HG03439 (cell line): ENCODE results near the gene AP5M1.
"Not testable (repeated sequence)": the region's sequence is repeated elsewhere in the genome, so short reads cannot be mapped to it uniquely, and the experiment has no call there.

ENCODE experiments used
- ATAC-seq: cut with Tn5 transposase; IDR thresholded peaks from one replicate; pipeline ENCODE4 v1.9.1; 2021; ENCODE audit warnings: mild to moderate bottlenecking, moderate library complexity; ENCODE audit not compliant: unreplicated experiment

AP5M1 gene

DNA sequence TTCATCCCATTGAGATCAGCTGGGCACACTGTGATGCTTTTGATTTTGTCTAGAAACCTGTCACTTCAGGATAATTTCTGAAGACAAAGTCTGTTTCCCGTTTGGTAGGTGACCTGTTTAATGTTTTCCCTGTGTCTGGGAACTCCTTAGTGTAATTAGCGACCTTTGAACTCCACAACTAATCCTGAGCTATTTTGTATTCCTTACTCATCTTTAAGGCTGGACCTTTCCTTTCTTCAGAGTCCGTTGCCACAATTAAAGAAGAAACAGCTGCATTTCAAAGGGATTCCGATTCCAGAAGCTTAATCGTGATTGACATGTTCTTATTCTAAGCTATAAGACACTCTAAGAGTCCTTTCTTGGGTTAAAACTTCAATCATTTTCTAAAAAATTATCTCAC is 22.0 kb downstream of the AP5M1 start:
- ATAC-seq: no peak

- ATAC-seq: no peak
These were observed 23.2 kb downstream of the AP5M1 start for GRCh38 chr14:57291692-57292647.

- no peak for ATAC-seq
These were observed 25.4 kb downstream of the AP5M1 start for GRCh38 chr14:57293866-57294837.

DNA sequence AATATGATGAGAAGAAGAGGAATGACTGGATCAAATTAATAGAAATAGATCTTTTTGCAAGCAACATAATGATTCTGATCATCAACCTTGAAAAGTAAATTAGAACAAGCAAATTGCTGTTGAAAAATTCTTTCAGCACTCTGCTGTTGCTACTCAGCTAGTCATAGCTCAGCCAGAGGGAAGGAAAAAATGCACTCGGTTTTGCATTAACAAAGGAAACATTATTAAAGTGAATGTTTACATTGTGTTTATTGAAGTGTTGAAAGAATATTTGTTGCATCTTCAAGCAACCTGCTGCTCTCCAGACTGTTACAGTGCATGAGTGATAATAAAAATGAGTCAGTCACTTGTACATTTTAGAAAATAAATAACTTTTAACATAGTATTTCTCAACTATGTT is 26.5 kb downstream of the AP5M1 start:
- ATAC-seq: no peak

DNA sequence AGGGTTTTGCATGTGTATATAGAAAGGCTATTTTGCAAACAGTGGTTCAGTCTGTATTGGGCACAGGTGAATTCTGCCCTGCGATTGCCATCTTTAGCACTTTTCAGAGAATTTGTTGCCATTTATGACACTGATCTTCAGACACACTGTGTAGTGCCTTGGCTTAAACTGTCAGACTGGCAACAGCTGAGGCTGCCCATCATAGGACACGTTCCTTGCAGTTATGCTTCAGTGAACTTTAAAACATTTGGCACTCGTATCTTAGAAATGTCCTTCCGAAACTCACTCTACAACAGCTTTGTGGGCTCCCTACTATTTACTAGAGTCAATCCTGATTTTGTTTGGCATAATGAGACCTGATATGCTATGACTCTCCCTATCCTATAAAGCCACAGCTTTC is 29.1 kb downstream of the AP5M1 start:
- no peak for ATAC-seq

DNA sequence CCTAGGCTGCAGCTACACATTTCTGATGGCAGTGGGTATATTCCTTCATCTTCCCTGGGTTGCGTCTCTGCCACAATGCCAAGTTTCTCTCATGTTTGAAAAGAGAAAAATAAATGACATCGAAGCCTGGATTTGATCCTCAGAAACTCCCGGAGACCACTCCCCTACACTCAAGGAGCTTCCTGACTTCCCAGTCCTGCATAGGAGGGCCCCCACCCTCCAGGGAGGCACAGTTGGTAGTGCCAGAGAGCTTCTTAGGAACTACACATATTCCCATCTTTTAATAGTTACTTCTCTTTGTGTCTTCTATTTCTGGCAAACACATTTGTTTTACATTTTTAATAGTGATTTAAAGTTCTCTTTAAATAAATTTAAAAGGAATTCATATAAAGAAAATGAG is 30.7 kb downstream of the AP5M1 start:
- ATAC-seq: no peak

DNA sequence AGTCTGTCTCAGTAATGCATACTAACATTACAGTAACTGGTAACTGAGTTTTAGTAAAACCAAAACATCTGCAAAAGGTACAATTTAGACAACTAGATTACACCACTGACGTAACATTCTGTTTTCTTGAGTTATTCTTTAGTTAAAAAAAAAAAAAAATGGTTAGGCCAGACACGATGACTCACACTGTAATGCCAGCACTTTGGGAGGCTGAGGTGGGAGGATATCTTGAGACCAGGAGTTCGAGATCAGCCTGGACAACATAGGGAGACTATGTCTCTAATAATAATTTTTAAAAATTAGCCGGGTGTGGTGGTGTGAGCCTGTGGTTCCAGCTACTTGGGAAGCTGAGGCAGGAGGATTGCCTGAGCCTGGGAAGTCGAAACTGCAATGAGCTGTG is 34.1 kb downstream of the AP5M1 start:
- no peak for ATAC-seq

DNA sequence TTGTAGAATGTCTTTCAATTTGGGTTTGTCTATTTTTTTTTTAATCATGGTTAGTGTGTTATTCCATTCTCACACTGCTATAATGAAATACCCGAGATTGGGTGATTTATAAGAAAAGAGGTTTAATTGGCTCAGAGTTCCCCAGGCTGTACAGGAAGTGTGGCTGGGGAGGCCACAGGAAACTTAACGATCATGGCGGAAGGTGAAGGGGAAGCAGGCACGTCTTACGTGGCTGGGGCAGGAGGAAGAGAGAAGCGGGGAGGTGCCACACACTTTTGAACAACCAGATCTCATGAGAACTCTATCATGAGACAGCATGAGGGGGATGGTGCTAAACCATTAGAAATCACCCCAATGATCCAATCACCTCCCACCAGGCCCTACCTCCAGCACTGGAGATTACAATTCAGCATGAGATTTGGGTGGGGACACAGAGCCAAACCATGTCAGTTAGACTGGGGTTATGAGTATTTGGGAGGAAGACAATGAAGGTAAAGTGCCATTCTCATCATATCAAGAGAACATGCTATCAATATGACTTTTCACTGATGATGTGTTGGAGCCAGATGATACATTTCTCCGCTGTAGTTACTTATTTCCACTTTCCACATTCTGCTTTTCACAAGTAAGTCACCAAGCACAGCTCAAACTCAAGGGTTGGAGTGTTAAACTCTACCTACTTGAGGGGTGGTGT is 45.8 kb downstream of the AP5M1 start:
- no peak for ATAC-seq

- ATAC-seq: no peak
These were observed 48.6 kb downstream of the AP5M1 start for GRCh38 chr14:57317248-57317833.

DNA sequence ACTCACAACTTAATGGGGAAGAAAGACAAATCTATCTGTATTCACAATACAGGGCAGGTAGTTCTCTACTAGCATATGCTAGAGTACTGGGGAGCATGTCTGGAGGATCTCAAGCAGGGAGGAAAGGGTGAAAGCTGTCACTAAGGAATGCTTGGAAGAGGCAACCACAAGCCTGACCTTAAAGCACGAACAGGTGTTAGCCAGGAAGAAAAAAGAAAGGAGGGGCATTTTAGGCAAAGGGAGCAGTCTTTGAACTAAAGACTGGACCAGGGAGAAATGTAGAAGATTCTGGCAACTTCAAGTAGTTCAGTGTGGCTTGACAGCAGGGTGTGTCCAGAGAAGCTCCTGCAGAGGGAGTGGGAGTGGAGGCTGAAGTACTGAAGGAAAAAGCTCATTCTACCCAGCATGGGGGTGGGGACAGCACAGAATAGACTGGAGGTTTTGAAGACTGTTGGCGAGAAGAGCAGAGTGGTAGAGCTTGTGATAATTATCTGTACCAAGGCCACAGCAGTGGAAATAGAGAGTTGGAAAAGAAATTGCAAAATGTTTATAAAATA is 50.9 kb downstream of the AP5M1 start:
- no peak for ATAC-seq

- ATAC-seq: no peak
These were observed 55.0 kb downstream of the AP5M1 start for GRCh38 chr14:57323721-57324120.

DNA sequence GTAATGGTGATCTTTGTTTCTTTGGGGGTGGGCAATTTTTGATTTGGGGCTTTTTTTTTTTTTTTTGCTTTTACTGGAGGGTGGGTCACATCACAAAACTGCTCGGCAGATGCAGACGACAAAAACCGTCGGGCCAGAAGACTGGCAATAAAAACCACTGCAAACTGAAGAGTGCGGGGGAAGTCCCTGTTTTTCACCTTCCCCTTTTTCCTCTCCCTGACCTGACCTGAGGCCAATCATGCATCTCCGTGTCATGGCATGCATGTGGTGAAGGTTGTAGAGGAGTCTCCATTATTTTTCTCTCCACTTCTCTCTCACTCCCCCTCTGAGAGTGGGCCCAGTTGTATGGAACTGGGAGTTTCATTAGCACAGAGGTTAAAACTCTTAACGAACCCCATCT is 57.5 kb downstream of the AP5M1 start:
- ATAC-seq: peak; percentile 89

- ATAC-seq: no peak
These were observed 61.1 kb downstream of the AP5M1 start for GRCh38 chr14:57329833-57330232.

DNA sequence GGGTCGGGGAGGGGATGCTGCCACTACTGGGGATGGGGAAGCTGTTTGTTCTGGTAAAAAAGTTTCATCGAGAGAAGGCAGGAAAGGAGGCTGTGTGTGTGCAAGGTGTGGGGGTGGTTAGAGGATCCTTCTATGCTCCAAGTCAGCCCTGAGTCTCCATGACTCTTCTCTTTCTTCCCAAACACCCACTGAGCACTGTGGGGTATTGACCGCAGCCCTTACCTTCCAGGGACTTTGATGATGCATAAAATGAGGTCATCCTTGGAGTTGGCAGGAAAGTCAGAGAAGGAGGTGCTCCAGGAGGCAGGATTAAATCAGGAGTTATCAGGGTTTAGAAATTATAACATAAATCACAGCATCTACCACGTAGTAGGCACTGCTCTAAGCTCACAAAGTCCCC is 63.7 kb downstream of the AP5M1 start:
- not testable (repeated sequence) for ATAC-seq

DNA sequence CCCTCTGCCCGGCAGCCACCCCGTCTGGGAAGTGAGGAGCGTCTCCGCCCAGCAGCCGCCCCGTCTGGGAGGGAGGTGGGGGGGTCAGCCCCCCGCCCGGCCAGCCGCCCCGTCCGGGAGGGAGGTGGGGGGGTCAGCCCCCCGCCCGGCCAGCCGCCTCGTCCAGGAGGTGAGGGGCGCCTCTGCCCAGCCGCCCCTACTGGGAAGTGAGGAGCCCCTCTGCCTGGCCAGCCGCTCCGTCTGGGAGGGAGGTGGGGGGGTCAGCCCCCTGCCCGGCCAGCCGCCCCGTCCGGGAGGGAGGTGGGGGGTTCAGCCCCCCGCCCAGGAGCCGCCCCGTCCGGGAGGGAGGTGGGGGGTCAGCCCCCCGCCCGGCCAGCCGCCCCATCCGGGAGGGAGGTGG is 65.0 kb downstream of the AP5M1 start:
- ATAC-seq: not testable (repeated sequence)

DNA sequence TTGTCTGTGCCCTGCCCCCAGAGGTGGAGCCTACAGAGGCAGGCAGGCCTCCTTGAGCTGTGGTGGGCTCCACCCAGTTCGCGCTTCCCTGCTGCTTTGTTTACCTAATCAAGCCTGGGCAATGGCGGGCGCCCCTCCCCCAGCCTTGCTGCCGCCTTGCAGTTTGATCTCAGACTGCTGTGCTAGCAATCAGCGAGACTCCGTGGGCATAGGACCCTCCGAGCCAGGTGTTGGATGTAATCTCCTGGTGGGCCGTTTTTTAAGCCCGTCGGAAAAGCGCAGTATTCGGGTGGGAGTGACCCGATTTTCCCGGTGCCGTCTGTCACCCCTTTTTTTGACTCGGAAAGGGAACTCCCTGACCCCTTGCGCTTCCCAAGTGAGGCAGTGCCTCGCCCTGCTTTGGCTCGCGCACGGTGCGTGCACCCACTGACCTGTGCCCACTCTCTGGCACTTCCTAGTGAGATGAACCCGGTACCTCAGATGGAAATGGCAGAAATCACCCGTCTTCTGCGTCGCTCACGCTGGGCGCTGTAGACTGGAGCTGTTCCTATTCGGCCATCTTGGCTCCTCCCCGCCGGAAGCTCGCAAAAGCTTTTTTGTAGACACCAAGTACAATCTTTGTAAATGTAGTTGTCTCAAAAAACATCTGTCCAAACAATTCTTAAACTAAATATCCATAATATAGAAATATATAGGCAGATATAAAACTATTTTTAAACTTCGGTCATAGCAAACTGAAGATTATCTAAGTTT is 75.0 kb downstream of the AP5M1 start:
- not testable (repeated sequence) for ATAC-seq

- no peak for ATAC-seq
These were observed 76.3 kb downstream of the AP5M1 start for GRCh38 chr14:57345106-57345505.

DNA sequence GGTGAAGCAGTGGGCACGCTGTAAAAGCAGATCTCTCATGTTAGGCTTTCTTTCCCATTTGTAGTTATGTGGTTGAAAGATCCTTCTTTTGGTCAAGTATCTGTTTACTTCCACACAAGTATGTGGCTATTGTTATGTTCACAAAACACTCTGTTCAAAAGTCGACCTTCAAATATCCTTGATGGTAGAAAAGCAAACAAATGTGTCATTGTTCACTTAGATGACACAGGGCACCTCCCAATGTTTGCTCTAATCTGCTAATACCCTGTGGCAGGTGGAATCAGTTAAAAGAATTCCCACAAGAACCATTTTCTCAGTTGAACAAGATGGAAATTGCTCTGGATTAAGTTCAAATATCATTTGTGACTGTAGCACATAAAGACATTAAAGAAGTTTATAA is 78.0 kb downstream of the AP5M1 start:
- no peak for ATAC-seq
